NB4 (cell line): Measurements from ENCODE around the gene ANXA6.

Source experiments
- POLR2A ChIP-seq: IDR thresholded peaks from 2 replicates; pipeline ENCODE4 v1.6.1; 2011; ENCODE audit warnings: mild to moderate bottlenecking; ENCODE audit not compliant: insufficient read length; ENCODE audit errors: extremely low read depth
- TF ChIP-seq, protein P1 (sequence below): IDR thresholded peaks from one replicate; pipeline ENCODE4 v1.5.1; 2012; ENCODE audit warnings: low read depth, low read length

GRCh38 chr5:151162776-151163175, 5.2 kb upstream of the ANXA6 start:
- TF ChIP-seq, protein P1, sequence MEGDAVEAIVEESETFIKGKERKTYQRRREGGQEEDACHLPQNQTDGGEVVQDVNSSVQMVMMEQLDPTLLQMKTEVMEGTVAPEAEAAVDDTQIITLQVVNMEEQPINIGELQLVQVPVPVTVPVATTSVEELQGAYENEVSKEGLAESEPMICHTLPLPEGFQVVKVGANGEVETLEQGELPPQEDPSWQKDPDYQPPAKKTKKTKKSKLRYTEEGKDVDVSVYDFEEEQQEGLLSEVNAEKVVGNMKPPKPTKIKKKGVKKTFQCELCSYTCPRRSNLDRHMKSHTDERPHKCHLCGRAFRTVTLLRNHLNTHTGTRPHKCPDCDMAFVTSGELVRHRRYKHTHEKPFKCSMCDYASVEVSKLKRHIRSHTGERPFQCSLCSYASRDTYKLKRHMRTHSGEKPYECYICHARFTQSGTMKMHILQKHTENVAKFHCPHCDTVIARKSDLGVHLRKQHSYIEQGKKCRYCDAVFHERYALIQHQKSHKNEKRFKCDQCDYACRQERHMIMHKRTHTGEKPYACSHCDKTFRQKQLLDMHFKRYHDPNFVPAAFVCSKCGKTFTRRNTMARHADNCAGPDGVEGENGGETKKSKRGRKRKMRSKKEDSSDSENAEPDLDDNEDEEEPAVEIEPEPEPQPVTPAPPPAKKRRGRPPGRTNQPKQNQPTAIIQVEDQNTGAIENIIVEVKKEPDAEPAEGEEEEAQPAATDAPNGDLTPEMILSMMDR: no peak
- TF ChIP-seq POLR2A: no peak
